GM21786 (cell line): Measurements from ENCODE around the gene HDAC11.
"Not testable (repeated sequence)": the region's sequence is repeated elsewhere in the genome, so short reads cannot be mapped to it uniquely, and the experiment has no call there.

Experiments
- ATAC-seq: cut with Tn5 transposase; IDR thresholded peaks from one replicate; pipeline ENCODE4 v1.9.1; 2021; ENCODE audit not compliant: unreplicated experiment

The HDAC11 gene

GRCh38 chr3:13466781-13467180 lies 13.3 kb upstream of the HDAC11 start:
- ATAC-seq: no peak

- ATAC-seq: no peak
These were observed 9.1 kb upstream of the HDAC11 start for GRCh38 chr3:13470894-13471574.

- ATAC-seq: no peak
These were observed 7.8 kb upstream of the HDAC11 start for GRCh38 chr3:13472286-13472685.

GRCh38 chr3:13473020-13473419 lies 7.1 kb upstream of the HDAC11 start:
- no peak for ATAC-seq

- no peak for ATAC-seq
These were observed 6.1 kb upstream of the HDAC11 start for GRCh38 chr3:13474021-13474420.

GRCh38 chr3:13474776-13475303 lies 5.3 kb upstream of the HDAC11 start:
- no peak for ATAC-seq

- no peak for ATAC-seq
These were observed 4.1 kb upstream of the HDAC11 start for GRCh38 chr3:13475871-13476590.

GRCh38 chr3:13477943-13478342 lies 2.2 kb upstream of the HDAC11 start:
- ATAC-seq: no peak

GRCh38 chr3:13479332-13479581 lies 849 bp upstream of the HDAC11 start:
- ATAC-seq: peak; percentile 2

- ATAC-seq: peak; percentile 20
These were observed 523 bp downstream of the HDAC11 start for GRCh38 chr3:13480340-13481318.

GRCh38 chr3:13482106-13482690 lies 2.1 kb downstream of the HDAC11 start:
- ATAC-seq: no peak

- ATAC-seq: no peak
These were observed 3.2 kb downstream of the HDAC11 start for GRCh38 chr3:13483286-13483685.

- ATAC-seq: no peak
These were observed 4.0 kb downstream of the HDAC11 start for GRCh38 chr3:13483988-13484695.

- no peak for ATAC-seq
These were observed 4.9 kb downstream of the HDAC11 start for GRCh38 chr3:13484851-13485590.

- ATAC-seq: not testable (repeated sequence)
These were observed 5.8 kb downstream of the HDAC11 start for GRCh38 chr3:13485630-13486562.

- no peak for ATAC-seq
These were observed 7.3 kb downstream of the HDAC11 start for GRCh38 chr3:13487403-13487802.

- no peak for ATAC-seq
These were observed 11.3 kb downstream of the HDAC11 start for GRCh38 chr3:13491206-13491974.

- ATAC-seq: no peak
These were observed 11.9 kb downstream of the HDAC11 start for GRCh38 chr3:13492048-13492447.
